MCF 10A (cell line): Measurements from ENCODE around the gene SYNDIG1. TPM values are rescaled to one million over a fixed set of nuclear protein-coding genes. Genes with fewer than 3 reads are reported as not detected.

ENCODE experiments used
- BruUV-seq: library from RNA; stranded (reverse); fragments of 400-500 nt; replicated peaks from 2 replicates; lab custom pipeline; 2021; lab: Mats Ljungman, UMichigan
- CTCF ChIA-PET: fragments of 300-600 bp; sonication (Branson Sonifier 250); formaldehyde crosslinking; extraction: SDS; loops from one replicate; lab custom pipeline; 2021; ENCODE audit warnings: antibody characterized with exemption, inconsistent platforms; lab: Yijun Ruan, JAX
- POLR2A ChIA-PET: fragments of 300-600, 350-650 bp; sonication (Branson Sonifier 250); formaldehyde crosslinking; extraction: SDS; loops from one replicate; lab custom pipeline; 2020; ENCODE audit warnings: antibody characterized with exemption, inconsistent platforms; lab: Yijun Ruan, JAX
- DNase-seq: peaks from one replicate; pipeline ENCODE4 v3.0.0-alpha.2; 2018; ENCODE audit not compliant: unreplicated experiment
- H3K27ac Mint-ChIP-seq: one replicate; pipeline ENCODE4 v1.8.0; 2022; ENCODE audit warnings: mild to moderate bottlenecking, low read depth, mixed read lengths; ENCODE audit not compliant: unreplicated experiment
- H3K27me3 Mint-ChIP-seq: one replicate; pipeline ENCODE4 v1.8.0; 2022; ENCODE audit warnings: mixed read lengths; ENCODE audit not compliant: insufficient read depth, unreplicated experiment
- H3K36me3 Mint-ChIP-seq: one replicate; pipeline ENCODE4 v1.8.0; 2022; ENCODE audit warnings: mild to moderate bottlenecking, moderate library complexity, mixed read lengths; ENCODE audit not compliant: insufficient read depth, unreplicated experiment
- H3K4me1 Mint-ChIP-seq: one replicate; pipeline ENCODE4 v1.8.0; 2022; ENCODE audit warnings: mixed read lengths; ENCODE audit not compliant: insufficient read depth, unreplicated experiment
- H3K4me3 Mint-ChIP-seq: one replicate; pipeline ENCODE4 v1.8.0; 2022; ENCODE audit warnings: mild to moderate bottlenecking, moderate library complexity, mixed read lengths; ENCODE audit not compliant: unreplicated experiment
- H3K9me3 Mint-ChIP-seq: one replicate; pipeline ENCODE4 v1.8.0; 2022; ENCODE audit warnings: mixed read lengths; ENCODE audit not compliant: unreplicated experiment
- intact Hi-C: fragments of 100-400 bp; cut with micrococcal nuclease; formaldehyde crosslinking; loops from 2 replicates; pipeline ENCODE4 v1.14.1; 2022
- total RNA-seq: library from RNA; stranded (reverse); gene quantifications from 2 replicates; pipeline ENCODE4 v1.2.3, GENCODE V29; 2022
- TF ChIP-seq, protein P1 (sequence below): fragments of 200-600 bp; IDR thresholded peaks from one replicate; pipeline ENCODE4 v1.8.0; 2022; ENCODE audit warnings: antibody characterized with exemption, mild to moderate bottlenecking; ENCODE audit not compliant: unreplicated experiment

The SYNDIG1 gene
- total RNA-seq, 1 experiment from 2014 or later, result not detected

DNA sequence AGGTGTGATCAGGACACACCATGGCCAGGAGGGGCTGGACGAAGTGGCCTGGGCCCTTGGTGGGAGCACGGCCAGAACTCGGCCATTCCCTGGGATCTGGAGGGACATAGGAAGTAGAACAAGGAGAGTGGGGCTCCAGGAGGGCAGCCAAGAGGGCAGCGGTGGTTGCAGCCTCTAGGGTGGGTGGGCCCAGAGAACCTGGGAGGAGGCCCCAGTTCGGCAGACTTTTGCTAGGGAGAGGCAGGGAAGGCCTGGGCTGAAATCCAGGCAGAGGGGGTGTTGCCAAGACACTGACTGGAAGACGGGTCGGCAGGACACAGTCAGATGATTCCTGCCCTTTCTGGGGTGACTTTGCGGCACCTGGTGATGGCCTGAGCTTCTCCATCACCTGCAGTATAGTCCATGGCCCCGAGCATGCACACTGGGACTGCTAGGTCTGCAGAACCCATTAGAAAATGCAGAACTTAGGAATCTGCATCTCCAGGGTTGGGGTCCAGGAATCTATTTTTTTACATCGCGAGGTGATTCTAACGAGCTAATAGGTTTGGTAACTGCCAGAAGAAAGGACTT, 224.8 kb downstream of the SYNDIG1 start:
- TF ChIP-seq, protein P1, sequence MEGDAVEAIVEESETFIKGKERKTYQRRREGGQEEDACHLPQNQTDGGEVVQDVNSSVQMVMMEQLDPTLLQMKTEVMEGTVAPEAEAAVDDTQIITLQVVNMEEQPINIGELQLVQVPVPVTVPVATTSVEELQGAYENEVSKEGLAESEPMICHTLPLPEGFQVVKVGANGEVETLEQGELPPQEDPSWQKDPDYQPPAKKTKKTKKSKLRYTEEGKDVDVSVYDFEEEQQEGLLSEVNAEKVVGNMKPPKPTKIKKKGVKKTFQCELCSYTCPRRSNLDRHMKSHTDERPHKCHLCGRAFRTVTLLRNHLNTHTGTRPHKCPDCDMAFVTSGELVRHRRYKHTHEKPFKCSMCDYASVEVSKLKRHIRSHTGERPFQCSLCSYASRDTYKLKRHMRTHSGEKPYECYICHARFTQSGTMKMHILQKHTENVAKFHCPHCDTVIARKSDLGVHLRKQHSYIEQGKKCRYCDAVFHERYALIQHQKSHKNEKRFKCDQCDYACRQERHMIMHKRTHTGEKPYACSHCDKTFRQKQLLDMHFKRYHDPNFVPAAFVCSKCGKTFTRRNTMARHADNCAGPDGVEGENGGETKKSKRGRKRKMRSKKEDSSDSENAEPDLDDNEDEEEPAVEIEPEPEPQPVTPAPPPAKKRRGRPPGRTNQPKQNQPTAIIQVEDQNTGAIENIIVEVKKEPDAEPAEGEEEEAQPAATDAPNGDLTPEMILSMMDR, result no peak
- intact Hi-C loops, result no loop called here
- H3K9me3 Mint-ChIP-seq, result peaks cover 17% of the 10 kb centered on the region
- no peak for DNase-seq
- H3K4me3 Mint-ChIP-seq, result no peak overlapping the region
- no peak overlapping the region for H3K27ac Mint-ChIP-seq
- no peaks in the 10 kb centered on the region for H3K27me3 Mint-ChIP-seq
- CTCF ChIA-PET, result no interaction called here
- no peaks in the 10 kb centered on the region for H3K4me1 Mint-ChIP-seq
- POLR2A ChIA-PET, result interaction anchor here (1.1 kb wide), 1 partner anchor 15 kb away, joined by 3 read pairs; no protein-coding TSS in a partner anchor
- no peaks in the 10 kb centered on the region for H3K36me3 Mint-ChIP-seq
- no TSS peak for BruUV-seq

DNA sequence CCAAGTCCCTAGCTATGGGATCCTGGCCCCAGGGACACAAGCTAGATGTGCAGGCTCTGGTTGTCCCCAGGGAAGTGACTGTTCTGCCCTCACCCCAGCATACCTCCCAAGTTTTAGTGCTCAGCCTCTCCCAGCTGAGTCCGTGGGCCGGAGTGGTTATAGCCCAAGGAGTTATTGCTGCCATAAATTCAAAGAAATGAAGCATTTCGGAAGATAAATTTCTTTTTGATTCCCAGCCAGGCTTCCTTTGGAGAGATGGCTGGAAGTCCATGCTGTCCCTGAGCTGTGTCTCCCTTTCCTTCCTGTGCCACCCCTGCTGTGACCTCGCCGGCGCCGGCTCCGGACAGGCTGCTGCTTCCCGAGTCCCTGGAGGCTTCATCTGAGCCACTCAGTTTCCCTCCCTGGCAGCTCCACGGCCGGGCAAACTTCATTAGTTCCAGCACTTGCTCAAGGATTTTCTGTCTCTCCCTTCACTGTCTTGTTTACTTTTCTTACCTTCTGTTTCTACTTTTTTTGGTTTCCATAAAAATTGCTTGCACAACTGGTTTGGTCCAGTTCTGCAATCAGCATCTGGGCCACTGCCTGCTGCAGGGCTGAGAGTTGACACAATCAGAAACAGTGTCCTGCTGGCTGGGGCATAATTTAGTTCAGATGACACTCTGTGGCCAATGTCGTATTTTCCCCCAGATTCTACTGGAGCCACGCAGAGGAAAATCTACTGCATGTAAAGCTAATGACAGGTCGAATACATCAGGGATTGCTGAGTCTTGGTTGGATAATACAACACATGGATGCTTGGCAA, 225.5 kb downstream of the SYNDIG1 start:
- Mint-ChIP-seq H3K4me1 (no peaks in the 10 kb centered on the region), H3K27me3 (no peaks in the 10 kb centered on the region), H3K9me3 (peaks cover 11% of the 10 kb centered on the region), H3K4me3 (no peak overlapping the region), H3K36me3 (no peaks in the 10 kb centered on the region), H3K27ac (no peak overlapping the region)
- POLR2A ChIA-PET, result interaction anchor here (1.1 kb wide), 1 partner anchor 15 kb away, joined by 3 read pairs; no protein-coding TSS in a partner anchor
- intact Hi-C loops, result no loop called here
- CTCF ChIA-PET, result no interaction called here
- BruUV-seq, result no TSS peak
- TF ChIP-seq, protein P1, result no peak
- no peak for DNase-seq

DNA sequence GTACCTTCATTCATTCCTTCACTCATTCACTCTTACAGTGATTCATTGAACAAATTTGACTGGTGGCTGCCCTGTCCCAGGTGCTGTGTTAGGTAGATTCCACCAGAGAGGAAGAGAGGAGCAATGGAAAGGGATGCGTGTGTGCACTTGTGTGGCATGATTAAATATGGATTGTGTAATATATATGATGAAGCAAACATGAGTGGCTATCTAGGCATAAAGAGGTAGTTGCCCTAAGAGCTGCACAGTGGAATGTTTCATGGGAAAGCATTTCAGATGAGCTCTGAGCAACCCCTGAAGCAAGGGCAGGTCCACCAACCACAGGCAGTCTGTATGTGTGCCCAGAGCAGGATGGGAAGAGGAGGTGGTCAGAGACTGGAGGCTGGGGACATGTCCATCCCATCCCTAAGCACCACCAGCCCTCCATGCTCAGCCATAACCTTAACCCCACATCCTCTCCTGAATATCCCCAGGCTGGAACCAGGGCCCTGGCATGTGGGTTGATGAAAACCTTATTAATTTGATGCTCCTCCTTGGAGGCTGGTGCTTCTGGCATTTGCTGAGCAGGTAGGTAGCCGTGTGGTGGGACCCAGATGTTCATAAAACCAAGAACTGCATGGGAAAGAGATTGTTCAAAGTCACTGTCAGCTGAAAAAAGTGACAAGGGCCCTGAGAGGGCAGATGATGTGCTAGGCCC, 226.2 kb downstream of the SYNDIG1 start:
- H3K4me3 Mint-ChIP-seq, result no peak overlapping the region
- BruUV-seq, result no TSS peak
- no peaks in the 10 kb centered on the region for H3K36me3 Mint-ChIP-seq
- peaks cover 8% of the 10 kb centered on the region for H3K9me3 Mint-ChIP-seq
- no peaks in the 10 kb centered on the region for H3K27me3 Mint-ChIP-seq
- DNase-seq, result no peak
- CTCF ChIA-PET, result no interaction called here
- H3K27ac Mint-ChIP-seq, result no peak overlapping the region
- intact Hi-C loops, result no loop called here
- POLR2A ChIA-PET, result interaction anchor here (1.1 kb wide), 1 partner anchor 14 kb away, joined by 3 read pairs; no protein-coding TSS in a partner anchor
- no peaks in the 10 kb centered on the region for H3K4me1 Mint-ChIP-seq
- TF ChIP-seq, protein P1, result no peak

DNA sequence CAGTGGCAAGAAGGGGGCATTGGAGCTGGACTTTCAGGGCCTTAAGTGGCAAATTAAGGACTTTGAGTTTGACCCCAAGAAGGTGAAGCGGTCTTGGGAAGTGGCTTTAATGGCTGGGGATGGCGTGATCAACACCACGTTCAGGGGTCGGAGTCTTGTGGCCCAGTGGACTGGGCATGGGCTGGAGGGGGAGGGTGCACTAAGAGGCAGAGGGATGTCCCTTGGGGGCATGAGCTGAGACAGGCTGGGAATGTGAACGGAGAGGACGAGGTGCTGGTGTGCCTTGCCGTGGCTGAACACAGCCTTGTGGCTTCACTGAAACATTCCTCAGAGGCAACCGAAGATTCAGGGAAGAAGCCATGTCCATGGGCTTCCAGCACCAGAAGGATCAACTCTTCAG, 227.0 kb downstream of the SYNDIG1 start:
- H3K36me3 Mint-ChIP-seq, result no peaks in the 10 kb centered on the region
- TF ChIP-seq, protein P1, result no peak
- H3K4me3 Mint-ChIP-seq, result no peak overlapping the region
- H3K4me1 Mint-ChIP-seq, result no peaks in the 10 kb centered on the region
- no peak for DNase-seq
- POLR2A ChIA-PET, result no interaction called here
- peaks cover 8% of the 10 kb centered on the region for H3K9me3 Mint-ChIP-seq
- no peak overlapping the region for H3K27ac Mint-ChIP-seq
- no peaks in the 10 kb centered on the region for H3K27me3 Mint-ChIP-seq
- BruUV-seq, result no TSS peak
- CTCF ChIA-PET, result interaction anchor here (0.6 kb wide), 1 partner anchor 65 kb away, joined by 3 read pairs; no protein-coding TSS in a partner anchor
- intact Hi-C loops, result no loop called here
